ENCODE data around the gene NPHP4.

Gene NPHP4

GRCh38 chr1:5891736-5892135 lies 100.5 kb downstream of the NPHP4 start:
- DNase-seq (ENCODE audit: low spot score), result peak; percentile 89

GRCh38 chr1:5891137-5891536 lies 101.1 kb downstream of the NPHP4 start:
- DNase-seq (ENCODE audit: low spot score), result no peak

DNA sequence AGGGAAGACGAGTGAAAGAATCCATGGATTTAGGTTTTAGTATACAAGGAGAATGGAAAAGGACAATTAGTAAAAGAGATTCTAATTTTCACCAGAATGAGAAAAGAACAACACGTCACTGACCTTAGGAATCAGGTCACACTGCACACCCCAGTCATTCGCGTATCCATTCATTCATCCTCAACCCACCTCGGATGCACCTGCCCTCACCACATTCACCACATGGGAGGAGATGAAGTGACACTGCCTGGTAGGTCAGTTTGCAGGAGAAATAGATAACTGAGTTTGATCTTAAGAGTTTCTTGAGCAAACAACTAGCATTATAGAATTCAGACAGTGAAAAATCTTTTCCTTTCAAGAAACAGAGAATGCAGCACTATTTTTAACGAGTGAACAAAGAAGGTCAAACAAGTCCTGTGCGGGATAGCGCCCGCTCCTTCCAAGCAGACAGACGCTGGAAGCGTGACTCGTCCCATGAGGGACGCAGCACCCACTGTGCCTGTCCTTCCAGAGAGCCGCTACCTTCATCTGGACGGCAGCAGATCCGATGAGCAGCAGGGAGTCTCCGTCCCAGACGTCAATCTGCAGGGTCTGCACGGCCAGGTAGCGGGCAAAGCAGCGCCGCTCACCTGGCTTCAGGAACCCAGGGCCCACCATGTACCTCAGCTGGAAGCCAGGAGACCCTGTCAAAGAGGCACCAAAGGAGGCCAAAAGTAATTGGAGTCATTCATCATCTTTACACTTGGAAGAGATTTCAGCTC lies 101.7 kb downstream of the NPHP4 start:
- no peak for DNase-seq (ENCODE audit: low spot score)

DNA sequence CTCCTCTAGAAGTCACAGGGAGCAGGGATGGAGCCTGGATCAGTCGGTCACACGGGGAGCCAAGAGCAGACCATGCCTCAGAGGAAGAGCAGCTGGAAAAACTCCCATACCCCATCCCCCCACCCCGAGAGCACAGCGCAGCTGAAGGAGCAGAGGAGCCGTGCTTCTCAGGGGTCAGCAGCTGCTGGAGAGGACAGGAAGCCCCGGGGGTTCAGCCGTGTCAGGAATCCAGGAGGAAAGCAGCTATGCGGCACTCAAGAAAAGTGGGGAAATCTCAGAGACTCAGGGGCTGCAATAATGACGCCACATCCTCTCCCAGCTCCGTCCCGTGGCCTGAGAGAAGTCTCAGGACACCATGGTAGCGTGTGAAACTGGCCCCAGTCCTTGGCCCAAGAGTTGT lies 102.3 kb downstream of the NPHP4 start:
- DNase-seq (ENCODE audit: low spot score), result no peak

- DNase-seq (ENCODE audit: low spot score), result no peak
These were observed 102.8 kb downstream of the NPHP4 start for GRCh38 chr1:5889462-5889861.

DNA sequence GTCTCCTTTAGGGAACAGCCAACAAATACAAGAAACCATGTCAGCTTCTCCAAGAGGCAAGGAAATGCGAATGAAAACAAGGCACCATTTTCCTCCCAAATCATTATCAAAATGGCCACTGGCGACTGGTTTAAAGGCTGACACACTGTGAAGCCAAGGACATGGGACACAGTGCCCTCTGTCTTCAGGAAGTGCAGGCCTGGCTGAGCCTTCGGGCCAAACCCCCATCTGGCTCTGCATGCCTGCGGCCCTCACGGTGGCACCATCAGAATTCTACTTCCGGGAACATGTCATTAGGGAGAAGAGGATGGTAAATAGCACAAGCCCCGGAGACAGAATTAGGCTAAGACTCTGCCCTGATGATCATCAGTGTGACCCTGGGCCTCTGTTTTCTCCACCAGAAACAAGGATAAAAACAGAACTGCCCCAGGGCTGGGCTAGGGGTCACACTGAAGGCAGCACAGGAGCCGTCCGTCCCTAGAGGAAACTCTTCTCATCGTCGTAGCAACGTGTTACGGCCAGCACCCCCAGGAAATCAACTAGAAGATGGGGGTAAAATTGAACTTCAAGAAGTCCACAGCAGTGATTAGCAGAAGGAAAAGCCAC lies 103.5 kb downstream of the NPHP4 start:
- no peak for DNase-seq (ENCODE audit: low spot score)

DNA sequence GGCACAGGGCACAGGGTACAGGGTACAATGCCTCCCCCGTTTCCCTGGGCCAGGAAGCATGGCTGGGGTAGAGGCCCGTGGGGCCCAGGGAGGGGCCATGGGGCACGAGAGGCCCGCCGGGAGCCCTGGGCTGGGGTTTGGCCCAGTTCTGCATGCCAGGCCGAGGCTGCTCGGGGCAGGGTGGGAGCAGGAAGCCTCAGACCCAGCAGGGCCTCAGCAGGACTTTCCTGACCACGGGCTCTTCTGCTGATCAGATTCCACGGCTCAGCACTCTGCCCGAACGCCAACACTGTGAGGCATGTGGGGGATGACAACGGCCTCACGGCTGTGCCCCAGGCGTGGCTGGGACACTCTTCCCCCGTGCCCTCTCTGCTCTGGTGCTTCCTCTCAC lies 104.3 kb downstream of the NPHP4 start:
- DNase-seq (ENCODE audit: low spot score), result no peak

- DNase-seq (ENCODE audit: low spot score), result no peak
These were observed 104.8 kb downstream of the NPHP4 start for GRCh38 chr1:5887349-5887970.

- DNase-seq (ENCODE audit: low spot score), result no peak
These were observed 105.5 kb downstream of the NPHP4 start for GRCh38 chr1:5886541-5887348.

DNA sequence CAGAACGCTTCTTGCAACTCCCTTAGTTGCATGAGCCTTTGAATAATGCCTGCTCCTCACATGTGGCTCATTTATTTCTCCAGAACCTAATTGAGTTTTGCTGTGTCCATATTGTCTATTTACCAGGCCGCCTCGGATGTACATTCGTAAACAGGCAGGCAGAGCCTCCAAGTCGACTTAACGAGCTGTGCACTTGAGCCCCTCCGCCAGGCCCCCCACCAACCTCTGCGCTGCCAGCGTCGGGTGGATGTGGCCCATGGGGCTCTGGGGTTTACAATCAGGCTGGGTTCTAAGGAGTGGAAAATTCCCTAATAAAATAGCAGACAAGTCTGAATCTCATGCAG lies 106.1 kb downstream of the NPHP4 start:
- DNase-seq (ENCODE audit: low spot score), result no peak

GRCh38 chr1:5885471-5886139 lies 106.6 kb downstream of the NPHP4 start:
- DNase-seq (ENCODE audit: low spot score), result no peak

- DNase-seq (ENCODE audit: low spot score), result no peak
These were observed 108.1 kb downstream of the NPHP4 start for GRCh38 chr1:5884110-5884509.

DNA sequence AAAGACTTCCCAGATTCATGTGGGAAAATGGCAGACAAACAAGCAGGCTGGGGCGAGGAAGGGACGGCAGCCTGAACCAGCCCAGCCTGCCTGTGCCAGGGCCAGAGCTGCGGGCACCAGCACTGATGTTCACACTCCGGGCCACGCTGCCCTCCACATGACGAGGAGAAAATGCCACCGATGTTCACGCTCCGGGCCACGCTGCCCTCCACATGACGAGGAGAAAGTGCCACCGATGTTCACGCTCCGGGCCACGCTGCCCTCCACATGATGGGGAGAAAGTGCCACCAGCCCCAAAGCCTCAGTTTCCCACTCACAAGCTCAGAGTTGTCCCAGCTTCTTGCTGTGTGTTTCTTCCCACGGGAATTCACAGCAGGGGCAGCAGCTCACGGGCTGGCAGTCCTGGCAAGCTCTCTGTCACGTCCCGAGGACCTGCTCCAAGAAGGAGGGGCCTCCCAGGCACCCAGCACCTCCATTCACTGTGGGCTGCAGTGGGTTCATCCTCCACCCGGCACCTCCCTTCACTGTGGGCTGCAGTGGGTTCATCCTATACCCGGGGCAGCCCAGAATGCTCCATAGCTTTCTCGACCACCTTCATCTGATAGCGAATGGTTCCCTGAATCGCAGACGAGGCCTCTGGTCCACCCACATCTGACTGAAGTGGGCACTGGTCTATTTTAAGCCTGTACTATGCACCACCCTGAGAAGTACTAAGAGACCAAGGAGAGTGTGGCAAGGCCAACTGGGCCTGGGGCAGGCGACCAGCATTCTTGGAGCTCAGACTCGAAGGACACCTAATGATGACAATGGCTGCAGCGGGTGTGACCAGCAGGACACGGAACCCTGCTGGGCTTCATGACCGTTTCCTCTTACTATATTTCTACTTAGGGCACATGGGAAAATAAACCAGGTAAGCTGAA lies 108.8 kb downstream of the NPHP4 start:
- no peak for DNase-seq (ENCODE audit: low spot score)

DNA sequence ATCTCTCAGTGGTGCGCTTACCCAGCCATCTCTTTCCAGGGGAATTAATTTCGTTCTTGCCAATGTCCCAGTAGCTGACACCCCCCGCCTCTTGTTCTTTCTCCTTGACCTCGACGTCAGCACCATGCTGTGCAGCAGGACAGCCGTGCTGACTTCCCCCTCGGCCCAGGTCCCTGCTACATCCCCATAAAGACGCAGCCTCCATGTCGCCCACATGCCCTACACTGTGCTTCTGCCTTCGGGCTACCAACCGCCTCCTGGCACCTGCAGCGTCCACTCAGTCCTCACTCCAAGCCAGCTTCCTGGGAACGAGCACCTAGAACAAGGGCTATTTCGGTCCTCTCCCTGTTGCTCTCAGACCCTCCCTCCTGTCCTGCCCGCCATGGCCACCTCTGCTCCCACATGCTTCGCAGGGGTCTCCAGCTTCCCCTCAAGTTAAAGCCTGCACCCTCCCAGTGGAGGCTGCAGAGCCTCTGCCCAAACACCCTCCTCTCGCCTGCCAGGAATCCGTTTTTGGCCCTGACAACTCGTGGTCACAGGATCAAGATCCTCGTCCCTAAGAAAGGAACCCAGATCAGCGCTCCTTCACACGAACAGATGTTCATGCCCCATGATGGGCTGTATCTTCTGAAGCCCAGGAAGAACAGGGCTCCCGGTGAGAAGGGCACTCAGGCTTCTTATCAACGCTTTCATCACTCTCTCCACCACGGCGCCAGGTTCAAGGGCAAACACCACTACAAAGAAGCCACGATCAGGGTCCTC lies 109.7 kb downstream of the NPHP4 start:
- no peak for DNase-seq (ENCODE audit: low spot score)

- DNase-seq (ENCODE audit: low spot score), result no peak
These were observed 110.6 kb downstream of the NPHP4 start for GRCh38 chr1:5881526-5882222.

- DNase-seq (ENCODE audit: low spot score), result no peak
These were observed 111.4 kb downstream of the NPHP4 start for GRCh38 chr1:5880630-5881405.

DNA sequence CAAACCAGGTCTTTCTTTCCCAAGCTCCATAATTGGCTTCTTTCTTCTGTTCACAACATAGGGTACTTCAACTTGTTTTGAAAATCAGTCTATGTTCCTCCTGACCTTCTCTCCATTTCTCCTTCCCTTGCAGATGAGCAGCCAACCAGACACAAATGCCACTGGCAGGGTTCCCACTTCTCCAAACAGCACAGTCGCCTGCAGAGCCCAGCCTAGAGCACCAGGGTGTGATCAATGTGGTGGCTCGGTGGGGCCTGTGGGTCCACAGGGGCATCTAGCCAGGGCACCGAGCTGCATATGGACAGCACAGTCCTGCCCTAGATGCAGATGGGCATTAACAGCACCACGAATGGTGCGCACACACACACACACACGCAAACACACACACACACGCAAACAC lies 112.8 kb downstream of the NPHP4 start:
- DNase-seq (ENCODE audit: low spot score), result no peak

GRCh38 chr1:5878971-5879370 lies 113.3 kb downstream of the NPHP4 start:
- no peak for DNase-seq (ENCODE audit: low spot score)
